Activated CD8-positive, alpha-beta memory T cell treated with anti-CD3 and anti-CD28 coated beads, Interleukin-2, amount 50 U/mL, for 24 hours (primary cell): ENCODE measurements around the gene PTH2R.
"Not testable (repeated sequence)": the region's sequence is repeated elsewhere in the genome, so short reads cannot be mapped to it uniquely, and the experiment has no call there.

Source experiments
- DNase-seq: peaks from one replicate; pipeline ENCODE4 v3.0.0-alpha.2; 2020; ENCODE audit errors: extremely low read depth

Gene PTH2R

DNA sequence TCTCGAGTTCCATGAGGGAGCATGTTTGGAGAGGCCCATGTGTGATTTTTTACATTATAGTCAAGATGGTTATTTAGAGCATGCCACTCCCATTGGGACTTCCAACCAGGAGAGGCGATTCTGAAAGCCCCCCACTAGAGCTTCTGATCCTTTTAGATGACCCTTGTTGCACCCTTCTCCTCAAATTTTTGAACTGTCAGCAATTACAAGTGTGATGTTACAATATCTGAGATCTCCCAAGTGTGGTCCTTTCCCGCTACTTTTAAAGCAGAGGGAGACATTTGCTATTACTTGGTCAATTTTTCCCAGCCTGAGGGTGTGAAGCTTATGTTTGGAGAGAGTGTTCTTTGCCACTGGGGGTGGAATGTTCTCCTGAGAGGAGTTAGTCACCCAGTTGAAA is 16.7 kb upstream of the PTH2R start:
- no peak for DNase-seq

GRCh38 chr2:208392300-208392699 is 14.3 kb upstream of the PTH2R start:
- DNase-seq, result no peak

GRCh38 chr2:208396796-208397195 is 9.8 kb upstream of the PTH2R start:
- DNase-seq, result not testable (repeated sequence)

- no peak for DNase-seq
Measured at GRCh38 chr2:208399201-208399600, 7.4 kb upstream of the PTH2R start.

- DNase-seq, result no peak
Measured at GRCh38 chr2:208407667-208408066, 1.1 kb downstream of the PTH2R start.

- DNase-seq, result no peak
Measured at GRCh38 chr2:208413931-208414330, 7.3 kb downstream of the PTH2R start.

DNA sequence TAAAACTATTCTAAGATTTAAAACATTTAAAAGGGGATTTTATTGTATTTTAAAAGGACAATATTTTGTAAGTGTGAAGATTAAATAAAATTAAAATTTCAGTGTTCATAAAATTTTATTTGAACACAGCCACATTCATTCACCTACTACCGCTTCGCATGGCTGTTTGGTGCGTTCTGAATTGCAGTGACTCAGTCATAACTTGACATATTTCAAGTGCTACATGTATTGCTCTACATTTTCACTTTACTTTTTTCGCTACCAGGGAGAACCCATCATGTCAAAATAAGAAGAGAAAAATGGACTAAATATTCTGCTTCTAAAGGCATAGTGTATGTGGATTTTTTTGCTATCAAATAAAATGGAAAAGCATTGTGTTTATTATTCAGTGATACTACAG is 8.7 kb downstream of the PTH2R start:
- DNase-seq, result no peak

DNA sequence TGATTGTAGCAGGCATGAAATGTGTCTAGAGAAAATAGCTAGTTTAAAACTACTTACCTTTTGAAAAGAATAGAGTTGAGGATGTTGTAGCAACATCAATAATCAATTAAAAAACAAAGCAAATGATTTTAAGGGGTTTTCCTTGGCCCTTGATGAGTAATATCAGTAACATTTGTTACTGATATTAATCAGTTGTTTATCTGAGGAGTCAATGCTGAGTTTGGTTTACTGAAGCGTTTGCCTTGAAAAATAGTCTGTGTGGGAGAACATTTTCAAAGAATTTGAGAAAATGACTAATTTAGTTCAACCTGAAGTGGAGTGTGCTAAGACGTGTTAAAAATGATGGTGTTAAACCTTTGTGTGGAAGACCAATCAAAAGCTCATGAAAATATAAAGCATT is 9.3 kb downstream of the PTH2R start:
- DNase-seq, result no peak

DNA sequence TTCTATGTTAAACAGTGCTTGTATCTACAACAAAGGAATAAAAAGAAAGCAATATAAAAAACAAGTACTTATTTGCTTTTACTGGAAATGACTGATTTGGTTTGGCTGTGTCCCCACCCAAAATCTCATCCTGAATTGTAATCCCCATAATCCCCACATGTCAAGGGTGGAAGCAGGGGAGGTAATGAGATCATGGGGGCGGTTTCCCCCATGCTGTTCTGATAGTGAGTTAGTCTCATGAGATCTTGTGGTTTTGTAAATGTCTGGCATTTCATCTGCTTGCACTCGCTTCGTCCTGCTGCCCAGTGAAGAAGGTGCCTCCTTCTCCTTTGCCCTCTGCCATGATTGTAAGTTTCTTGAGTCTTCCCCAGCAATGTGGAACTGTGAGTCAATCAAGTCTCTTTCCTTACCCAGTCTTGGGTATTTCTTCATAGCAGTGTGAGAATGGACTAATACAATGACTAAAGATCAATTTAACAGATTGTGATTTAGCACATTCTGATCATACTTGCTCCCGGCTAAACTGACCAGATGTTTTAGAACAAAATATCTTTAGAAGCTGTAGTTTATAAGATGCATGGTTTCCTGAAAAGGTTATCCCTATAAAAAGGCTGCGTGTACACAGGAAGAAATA is 19.9 kb downstream of the PTH2R start:
- no peak for DNase-seq

DNA sequence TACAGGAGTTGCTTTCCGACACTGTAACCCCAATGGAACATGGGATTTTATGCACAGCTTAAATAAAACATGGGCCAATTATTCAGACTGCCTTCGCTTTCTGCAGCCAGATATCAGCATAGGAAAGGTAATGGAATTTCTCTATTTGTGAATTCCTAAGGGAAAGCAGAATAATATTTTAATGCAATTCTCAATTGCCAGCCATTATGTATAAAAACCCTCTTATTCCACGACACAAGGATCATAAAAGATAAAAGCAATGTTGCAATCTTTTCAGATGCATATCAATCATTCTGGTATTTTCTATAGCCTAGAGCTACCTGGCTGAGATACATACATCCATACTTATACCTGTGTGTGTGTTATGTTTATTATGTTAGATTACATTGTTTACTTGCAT is 31.2 kb downstream of the PTH2R start:
- DNase-seq, result no peak

DNA sequence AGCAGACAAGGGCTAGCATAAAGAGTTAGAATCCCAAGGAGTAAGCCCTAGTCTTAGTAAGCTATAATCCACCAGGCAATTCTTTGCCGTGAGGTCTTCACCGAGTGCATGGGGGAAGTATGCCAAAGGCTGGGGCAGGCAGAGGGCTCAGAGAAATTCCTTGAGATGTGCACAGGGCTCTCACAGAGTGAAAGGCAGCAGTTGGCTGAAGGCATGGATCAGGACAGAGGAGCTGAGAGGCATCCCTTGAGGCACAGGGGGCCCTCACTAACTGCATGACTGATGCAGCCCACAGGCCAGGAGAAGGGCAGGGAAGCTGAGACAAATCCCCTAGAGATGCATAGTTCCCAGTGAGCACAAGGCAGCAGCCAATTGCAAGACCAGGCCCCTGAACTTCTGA is 34.1 kb downstream of the PTH2R start:
- no peak for DNase-seq

DNA sequence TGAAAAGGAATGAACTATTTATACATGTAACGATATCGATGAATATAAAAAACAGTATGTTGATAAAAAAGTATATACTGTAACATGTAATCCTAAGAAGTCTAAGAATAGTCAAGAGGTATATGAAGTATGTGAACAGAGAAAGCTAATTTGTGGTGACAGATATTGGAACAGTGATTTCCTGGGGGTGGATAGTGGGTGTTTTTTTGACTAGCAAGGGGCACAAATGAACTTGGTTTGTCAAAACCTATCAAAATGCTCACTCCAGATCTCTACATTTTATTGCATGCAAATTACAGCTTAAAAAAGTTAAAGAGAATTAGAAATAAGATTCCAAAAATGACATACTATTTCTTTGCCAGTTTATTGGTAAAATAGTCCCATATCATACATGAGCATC is 35.4 kb downstream of the PTH2R start:
- DNase-seq, result no peak

DNA sequence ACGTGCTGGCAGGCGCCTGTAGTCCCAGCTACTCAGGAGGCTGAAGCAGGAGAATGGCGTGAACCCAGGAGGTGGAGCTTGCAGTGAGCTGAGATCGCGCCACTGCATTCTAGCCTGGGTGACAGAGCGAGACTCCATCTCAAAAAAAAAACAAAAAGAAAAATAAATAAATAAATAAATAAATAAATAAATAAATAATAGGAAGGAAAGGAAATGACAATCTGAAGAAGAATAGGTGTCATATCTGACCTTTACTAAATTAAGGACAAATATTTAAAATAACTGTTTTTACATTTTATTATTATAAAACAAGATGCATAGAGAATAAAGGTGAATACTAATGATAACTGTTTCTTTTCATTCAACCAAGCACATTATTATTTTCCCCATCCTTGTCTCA is 40.9 kb downstream of the PTH2R start:
- not testable (repeated sequence) for DNase-seq

DNA sequence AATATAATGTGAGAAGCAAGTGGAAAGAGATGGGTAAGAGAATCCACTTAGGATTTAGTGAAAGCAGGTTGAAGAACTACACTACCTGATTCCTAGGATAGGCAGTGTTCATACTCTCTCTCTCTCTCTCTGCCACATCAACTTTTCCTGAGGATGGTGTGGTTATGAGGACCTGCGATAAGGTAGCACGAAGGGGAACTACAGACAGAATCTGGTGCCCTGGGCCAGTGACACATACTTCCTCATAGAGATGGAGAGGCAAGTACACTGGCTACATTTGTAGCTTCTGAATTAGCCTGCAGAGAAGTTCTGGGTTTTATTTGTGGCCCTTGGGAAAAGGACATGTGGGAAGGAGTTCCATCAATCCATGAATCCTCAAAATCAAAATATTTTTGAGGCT is 44.5 kb downstream of the PTH2R start:
- DNase-seq, result no peak

DNA sequence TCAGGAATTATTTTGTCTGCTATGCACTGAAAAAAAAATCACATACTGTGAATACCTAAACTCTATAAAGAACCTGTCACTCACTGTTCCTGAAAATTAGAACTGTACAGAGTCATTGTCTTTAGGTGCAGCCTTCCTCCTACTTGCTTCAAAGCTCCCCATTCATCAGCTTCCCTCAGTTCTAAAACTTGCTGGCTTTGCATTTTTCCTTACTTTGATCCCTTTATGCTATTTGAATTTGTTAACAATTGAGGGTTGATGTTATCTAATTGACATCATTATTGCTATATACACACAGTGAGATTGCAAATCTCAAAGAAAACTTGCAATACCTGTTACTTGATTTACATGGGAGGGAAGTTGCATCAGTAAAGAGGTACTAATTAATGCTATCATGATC is 48.3 kb downstream of the PTH2R start:
- no peak for DNase-seq

GRCh38 chr2:208463721-208464120 is 57.1 kb downstream of the PTH2R start:
- DNase-seq, result no peak

- DNase-seq, result no peak
Measured at GRCh38 chr2:208464205-208464604, 57.6 kb downstream of the PTH2R start.

DNA sequence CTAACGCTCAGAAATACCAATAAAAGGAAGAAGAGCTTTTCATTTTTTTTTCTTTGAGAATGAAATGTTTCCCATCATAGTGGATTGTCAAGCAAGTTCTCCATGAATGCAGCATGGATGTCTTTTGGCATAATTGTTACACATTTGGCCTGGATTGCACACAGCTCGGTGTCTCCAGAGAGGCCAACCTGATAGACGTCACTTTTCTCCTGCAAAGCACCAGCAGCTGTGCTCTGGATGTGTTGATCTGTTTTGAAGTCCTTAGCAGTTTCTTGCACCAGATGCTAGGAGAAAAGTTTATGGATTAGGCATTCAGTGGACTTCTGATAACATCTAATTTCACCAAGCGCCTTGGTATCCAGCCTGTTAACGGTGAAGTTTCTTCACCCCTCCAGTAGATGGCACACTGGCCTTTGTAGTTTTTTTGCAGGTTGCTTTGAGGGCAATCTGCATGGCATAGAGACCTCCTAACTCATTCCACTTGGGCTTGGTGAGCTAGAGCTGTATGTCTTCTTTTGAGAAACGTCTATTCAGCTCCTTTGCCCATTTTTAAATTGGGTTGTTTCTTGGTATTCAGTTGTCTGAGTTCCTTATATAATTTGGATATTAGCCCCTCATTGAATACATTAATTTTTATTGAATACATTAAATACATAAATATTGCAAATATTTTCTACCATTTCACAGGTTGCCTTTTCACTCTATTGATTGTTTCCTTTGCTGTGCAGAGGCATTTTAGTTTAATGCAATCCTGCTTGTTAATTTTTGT is 59.7 kb downstream of the PTH2R start:
- no peak for DNase-seq

- no peak for DNase-seq
Measured at GRCh38 chr2:208466920-208467298, 60.3 kb downstream of the PTH2R start.

DNA sequence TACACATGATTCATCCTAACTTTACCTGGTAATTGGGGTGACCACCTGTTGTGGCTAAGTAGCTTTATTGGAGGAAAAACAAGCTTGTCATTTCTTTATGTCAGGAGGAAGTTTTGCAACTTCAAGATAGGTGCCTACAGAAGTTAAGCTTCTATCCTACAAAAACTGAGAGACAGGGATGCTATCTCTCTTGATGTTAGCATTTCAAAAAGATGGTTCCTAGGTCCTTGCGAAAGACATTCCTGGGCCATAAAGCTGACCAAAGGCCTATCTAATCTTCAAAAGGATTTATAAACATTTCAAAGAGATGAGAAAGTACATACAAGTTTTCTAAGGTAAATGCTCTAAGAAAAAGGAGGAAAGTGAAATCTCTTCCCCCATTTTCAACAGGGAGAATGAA is 61.0 kb downstream of the PTH2R start:
- DNase-seq, result no peak

GRCh38 chr2:208477741-208478140 is 71.1 kb downstream of the PTH2R start:
- DNase-seq, result no peak

- DNase-seq, result no peak
Measured at GRCh38 chr2:208479342-208479741, 72.8 kb downstream of the PTH2R start.

GRCh38 chr2:208481945-208482344 is 75.4 kb downstream of the PTH2R start:
- not testable (repeated sequence) for DNase-seq
